COLO668 (cell line): ENCODE measurements around the gene MANSC1.
A peak's percentile ranks its signal among the peaks of the same experiment; 100 is the strongest.

Experiments used
- DNase-seq: peaks from one replicate; lab custom pipeline; 2025; ENCODE audit not compliant: unreplicated experiment; lab: John Stamatoyannopoulos, UW

MANSC1 gene

DNA sequence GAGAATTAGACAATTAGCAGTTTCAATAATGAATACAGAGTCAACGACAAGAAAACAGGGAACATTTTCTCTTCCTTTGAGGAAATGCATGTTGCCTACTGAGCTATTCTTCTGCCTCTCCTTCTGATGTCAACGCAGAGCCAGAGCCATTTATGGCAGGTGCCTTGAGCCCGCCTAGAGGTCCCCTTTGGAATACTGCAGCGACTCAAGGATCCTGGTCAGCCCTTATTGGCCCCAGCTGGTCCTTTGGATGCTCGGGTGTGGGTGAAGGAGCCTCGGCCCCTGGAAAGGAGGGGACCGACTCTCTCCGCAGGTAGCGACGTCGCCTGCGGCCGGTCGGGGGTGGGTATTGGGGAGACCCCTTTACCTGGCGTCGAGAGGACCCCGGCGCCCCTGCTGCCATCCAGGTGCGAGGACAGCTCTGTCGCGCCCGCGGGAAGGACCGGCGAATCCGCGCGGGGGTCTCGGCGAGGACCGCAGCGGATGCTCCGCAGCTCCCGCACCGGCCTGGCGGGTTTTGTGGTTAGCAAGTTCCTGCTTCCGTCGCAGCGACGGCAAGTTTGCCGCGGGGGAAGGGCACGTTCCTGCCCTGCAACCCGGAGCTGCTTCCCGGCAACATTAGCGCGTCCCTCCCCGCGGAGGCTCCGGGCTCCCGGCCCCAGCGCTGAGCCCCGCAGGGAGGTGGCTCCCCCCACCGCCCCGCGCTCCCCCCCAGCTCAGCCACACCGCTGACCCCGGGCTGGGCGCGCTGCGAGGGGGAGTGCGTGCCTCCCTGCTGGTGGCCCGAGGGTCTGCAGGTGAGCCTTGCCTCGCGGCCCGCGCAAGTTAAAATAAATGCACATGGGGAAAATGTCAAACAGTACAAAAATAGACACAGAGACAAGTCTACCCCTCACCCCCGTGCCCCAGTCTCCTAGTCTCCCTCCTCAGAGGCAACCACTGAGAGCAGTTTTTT is at the start of gene MANSC1:
MANSC1 (minus strand) TSS at position 532 of the 955 bp plus-strand sequence. CDS start 6,928 bp downstream, outside the sequence.
- DNase-seq, result peak; percentile 70

DNA sequence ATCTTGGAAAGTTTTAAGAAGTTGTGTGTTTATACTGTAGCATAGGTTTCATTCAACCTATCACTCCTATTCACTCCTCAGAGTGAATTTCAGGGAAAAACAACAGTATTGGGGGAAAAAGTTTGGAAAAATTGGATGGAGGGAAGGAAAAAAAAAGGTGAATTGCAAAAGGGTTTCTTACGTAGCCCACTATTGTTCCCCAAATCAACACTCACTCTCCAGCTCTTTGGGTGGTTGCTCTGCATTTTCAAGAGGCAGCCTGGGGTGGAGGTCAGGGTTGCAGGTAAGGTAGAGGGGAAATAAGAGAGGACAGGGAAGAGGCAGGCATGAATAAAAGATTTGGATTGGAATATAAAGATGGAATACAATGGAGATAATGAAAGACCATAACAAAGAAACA is 49.1 kb upstream of the MANSC1 start:
- DNase-seq, result no peak

DNA sequence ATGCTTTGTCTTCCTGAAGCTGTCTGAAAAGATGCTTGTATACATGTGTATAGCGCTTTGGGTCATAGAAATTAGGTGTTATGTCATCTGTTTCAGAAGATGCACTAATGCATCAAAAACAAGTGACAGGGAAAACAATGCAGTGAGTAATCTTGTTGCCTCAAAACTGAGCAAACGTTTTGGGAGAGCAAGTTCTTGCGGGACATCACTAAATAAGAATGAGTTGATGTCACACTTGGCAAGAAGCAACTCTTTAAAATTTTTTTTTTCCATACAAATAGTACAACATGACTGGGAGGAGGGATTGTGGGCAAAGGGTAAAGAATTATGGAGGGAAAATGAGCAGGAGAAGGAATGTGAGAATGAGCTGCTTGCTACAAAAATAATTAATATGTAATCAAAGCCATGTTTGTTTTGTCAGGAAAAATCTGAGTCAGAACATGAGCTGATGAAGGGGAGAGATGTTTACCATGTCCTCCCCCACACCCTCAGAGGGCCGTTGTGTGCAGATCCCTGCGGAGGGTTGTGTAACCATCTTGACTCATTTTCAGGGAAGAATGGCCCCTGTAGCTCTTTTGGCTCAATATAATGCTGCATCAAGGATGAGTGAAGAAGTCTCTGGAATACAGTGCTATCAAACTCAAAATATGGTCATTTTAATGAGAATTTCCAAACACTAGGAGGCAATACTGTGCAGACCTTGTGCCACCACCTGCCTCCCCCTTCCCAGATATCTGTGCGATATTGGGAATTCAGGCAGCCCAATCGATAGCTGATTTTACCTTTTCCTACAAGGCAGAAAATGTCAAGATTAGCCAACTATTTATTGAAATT is 48.2 kb upstream of the MANSC1 start:
- DNase-seq, result no peak

DNA sequence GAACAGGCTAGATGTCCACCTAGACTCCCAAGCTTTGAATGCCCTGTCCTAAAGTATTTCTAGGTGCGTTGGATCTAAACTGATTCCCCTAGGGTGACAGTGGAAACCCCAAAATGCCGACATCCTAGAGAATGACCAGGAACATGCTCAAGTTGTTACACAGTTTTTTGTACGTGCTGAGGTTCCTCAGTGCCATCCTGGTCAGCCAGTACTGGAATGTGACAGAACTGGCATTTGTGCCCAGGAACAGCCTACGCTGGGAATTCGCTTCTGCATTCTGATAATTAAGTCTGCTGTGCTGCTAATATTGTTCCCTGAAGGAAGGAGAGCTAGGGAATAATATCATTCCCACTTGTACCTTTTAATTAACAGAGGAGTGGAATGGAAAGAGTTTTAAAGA is 47.1 kb upstream of the MANSC1 start:
- no peak for DNase-seq

DNA sequence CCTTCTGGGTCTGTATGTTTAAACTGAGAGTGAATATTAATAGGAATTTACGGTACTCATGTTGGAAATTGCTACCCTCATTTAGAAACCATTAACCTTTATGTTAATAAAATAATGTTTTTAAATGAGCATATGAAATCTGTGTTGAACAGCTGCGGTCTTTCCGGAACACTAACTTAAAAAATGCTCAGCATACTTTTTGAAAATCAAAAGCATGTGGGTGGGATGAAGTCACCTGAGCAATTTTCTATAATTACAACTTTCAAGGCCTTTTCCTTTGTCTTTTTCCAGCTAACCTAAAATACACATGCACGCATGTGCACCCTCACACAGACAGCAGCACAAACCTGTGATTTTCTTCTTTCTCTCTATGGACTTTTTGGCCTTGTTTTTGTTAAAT is 46.7 kb upstream of the MANSC1 start:
- DNase-seq, result no peak

DNA sequence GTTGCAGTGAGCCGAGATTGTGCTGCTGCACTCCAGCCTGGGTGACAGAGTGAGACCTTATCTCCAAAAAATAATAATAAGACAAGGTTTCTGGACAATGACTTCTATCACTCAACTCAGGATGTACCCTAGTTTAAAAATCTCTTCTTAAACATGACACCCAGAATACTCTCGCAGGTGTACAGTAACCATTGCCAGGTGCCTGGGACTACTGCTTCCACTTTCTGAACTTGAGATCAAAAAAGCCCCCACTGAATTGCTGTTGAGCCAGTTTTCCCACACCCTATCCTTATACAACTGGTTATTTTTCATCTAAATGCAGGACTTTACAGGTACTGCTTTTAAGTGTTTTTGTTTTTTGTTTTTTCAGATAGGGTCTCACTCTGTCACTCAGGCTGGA is 43.1 kb upstream of the MANSC1 start:
- no peak for DNase-seq

DNA sequence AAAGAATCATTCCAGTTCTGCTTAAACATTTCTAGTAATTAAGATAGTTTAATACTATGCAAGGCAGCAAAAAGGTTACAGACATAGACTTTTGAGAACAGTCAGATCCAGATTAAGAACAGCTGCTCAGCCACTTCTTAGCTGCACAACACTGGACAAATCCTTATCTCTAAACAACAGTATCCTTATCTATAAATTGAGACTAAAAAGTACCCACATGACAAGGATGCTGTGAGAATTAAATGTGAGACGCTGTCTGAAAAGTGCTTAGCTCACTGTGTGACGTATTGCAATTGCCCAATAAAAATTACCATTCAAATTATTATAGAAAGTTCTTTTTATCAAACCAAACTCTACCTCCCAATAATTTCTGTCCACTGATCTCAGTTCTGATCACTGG is 42.4 kb upstream of the MANSC1 start:
- no peak for DNase-seq

DNA sequence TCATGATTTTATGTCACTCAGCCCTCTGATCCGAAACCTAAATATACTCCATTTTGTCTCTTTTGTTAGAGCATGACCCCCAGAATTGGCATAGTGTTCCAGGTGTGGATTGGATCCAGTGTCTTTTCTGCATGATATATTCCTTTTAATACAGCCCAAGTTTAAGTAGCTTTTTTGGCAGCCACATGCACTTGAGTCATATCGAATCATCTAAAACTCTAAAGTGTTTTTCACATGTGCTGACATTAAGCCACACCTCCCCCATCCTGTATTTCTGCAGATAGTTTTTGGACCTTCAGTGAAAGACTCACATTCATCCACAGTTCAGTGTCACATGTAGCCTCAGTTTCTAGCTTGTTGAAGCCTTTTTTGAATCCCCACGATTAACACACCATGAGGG is 37.5 kb upstream of the MANSC1 start:
- no peak for DNase-seq

DNA sequence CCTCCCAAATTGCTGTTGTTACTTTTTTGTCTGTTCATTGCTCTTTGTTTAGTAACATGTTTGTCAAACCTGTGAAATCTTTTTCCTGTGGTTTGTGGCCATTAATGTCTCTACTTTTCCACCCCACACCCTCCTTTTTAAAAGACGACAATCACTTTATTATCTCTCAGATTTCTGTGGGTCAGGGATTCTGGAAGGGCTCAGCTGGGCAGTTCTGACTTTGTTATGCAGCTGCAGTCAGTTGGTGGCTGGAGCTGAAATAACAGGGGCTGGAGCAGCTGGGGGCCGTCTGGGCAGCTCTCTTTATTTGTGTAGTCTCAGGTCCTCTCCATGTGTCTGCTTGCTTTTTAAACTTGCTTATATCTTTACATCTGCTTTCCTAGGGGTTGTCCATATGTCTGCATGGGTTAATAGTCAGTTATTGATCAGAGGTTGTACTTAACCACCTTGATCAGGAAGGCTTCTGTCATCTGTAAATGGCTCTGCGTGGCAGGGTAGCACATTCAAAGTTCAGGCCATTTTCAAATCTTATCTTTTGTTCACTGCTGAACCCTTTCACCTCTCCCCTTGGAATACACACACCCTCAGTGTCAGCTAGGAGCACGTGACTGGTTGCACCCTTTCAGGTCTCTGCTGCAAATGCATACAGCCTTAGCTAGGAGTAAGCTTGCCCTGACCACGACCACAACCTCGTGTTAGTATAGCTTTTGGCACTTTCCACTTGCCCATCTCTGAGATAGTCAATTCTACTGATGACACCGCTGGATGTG is 34.7 kb upstream of the MANSC1 start:
- DNase-seq, result no peak

DNA sequence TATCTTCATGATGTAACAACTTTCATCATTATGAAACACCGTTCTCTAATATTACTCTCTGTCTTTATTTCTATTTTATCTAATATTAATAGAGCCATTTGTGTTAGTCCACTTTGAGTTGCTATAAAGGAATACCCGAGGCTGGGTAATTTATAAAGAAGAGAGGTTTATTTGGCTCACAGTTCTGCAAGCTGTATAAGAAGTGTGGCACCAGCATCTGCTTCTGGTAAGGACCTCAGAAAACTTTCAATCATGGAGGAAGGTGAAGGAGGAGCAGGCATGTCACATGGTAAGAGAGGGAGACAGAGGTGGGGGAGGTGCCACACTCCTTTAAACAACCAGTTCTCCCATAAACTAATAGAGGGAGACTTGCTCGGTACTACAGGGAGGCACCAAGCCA is 31.9 kb upstream of the MANSC1 start:
- no peak for DNase-seq

DNA sequence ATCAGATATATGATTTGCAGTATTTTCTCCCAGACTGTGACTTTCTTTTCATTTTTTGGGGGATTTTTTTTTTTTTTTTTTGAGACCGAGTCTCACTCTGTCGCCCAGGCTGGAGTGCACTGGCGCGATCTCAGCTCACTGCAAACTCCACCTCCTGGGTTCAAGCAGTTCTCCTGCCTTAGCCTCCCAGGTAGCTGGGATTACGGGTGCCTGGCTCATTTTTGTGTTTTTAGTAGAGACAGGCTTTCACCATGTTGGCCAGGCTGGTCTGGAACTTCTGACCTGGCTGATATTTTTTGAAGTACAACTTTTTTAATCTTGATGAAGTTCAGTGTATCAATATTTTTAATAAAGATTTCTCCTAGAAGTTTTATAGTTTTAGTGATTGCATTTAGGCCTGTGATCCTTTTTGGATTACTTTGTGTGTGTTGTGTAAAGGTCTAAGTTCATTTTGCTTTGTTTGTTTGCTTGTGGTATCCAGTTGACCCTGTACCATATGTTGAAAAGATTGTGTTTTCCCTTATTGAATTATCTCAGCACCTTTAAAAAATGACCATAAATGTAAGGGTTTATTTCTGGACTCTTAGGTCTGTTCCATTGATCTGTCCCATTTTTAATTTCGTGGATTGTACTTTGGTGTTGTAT is 31.0 kb upstream of the MANSC1 start:
- DNase-seq, result no peak

DNA sequence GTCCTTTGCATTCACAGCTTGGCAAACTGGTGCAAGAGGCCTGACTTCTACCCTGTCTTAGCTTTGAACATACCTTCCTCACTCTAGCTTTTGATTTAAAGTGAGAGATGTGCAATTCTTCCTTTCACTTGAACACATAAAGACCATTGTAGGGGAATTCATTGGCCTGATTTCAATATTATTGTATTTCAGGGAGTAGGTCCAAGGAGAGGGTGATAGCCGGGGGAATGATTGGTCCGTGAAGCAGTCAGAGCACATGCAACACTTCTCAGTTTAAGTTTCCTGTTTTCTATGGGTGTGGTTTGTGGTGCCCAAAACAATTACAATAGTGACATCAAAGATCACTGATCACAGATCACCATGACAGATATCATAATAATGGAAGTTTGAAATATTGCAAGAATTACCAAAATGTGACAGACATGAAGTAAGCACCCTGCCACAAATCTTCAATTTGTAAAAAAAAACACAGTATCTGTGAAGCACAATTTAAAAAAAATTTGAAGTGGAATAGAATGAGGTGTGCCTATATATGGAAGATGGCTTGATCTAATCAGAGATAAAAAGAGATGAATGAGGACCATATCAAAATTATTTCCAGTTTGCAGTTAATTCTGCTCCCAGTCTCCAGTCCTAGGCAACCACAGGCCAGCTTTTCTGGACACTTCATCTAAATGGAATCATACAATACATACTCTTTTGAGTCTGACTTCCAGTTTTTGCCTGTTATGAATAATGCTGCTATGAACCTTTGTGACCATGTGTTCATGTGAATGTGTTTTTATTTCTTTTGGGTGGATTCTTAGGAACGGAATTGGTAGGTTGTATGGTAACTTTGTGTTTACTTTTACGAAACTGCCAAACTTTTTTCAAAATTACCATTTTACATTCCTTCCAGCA is 30.0 kb upstream of the MANSC1 start:
- DNase-seq, result no peak

DNA sequence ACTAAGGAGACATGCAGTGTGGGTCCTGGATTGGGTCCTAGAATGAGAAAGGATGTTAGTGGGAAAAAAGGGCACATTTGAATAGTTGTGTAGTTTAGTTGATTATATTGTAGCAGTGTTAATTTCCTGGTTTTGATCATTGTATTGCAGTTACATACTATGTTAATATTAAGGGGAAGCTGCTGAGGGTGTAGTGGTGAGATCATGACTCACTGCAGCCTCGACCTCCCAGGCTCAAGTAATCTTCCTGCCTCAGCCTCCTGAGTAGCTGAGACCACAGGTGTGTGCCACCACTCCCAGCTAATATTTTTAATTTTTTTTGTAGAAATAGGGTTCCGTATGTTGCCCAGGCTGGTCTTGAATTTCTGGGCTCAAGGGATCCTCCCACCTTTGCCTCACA is 28.6 kb upstream of the MANSC1 start:
- no peak for DNase-seq

DNA sequence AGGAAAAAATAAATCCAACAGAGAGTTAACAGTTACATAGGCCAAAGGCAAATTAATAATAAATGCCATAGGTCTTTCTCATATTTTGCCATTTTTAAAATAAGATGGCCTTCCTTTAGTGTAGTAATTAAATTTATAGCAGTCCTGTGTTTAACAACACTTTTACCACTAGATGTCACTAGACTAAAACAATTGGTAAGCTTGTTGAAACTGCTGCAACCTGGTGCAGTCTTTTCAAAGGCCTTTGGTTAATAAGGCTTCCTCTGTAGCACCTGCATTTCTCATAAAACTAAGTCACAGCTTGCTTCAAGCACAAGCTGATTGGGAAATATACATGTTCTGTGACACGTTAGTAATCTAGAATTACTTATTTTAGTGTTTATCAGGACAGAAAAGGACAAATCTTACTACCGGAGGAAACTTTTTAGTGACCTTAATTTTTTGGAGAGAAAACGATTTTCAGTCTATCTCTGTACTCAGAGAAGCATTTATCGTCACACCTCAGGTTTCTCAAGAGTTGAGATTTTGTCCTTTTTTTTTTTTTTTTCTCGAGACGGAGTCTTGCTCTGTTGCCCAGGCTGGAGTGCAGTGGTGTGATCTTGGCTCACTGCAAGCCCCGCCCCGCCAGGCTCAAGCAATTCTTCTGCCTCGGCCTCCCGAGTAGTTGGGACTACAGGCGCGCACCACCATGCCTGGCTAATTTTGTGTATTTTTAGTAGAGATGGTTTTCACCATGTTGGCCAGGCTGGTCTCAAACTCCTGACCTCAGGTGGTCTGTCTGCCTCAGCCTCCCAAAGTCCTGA is 26.8 kb upstream of the MANSC1 start:
- peak; percentile 12 for DNase-seq

DNA sequence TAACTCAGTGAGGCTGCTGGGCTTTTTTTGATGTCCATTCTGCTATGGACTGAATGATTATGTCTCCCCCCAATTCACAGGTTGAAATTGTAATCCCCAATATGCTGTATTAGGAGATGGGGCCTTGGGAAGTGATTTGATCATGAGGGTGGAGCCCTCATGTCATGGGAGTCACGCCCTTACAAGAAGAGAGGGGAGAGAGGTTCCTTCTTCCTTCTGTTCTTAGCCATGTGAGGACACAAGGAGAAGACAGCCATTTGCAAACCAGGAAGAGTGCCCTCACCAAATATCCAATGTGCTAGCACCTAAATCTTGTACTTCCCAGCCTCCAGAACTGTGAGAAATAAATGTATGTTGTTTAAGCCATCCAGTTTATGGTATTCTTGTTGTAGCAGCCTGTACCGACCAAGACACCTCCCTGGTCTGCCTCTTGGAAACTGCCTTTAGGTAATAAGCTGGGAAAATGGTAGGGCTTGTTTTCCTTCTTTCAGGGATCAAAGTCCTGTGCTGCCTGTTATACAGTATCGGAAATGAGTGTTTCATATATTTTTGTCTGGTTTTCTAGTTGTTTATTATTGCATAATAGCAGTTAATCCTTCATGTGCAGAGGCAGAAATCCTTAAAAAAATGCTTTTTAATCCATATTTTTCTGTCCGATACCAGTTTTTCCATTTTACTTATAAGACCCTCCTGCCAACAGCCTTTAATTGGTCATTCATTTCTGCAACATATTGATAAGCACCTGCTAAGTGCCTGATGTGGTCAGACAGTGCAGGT is 23.1 kb upstream of the MANSC1 start:
- DNase-seq, result no peak

DNA sequence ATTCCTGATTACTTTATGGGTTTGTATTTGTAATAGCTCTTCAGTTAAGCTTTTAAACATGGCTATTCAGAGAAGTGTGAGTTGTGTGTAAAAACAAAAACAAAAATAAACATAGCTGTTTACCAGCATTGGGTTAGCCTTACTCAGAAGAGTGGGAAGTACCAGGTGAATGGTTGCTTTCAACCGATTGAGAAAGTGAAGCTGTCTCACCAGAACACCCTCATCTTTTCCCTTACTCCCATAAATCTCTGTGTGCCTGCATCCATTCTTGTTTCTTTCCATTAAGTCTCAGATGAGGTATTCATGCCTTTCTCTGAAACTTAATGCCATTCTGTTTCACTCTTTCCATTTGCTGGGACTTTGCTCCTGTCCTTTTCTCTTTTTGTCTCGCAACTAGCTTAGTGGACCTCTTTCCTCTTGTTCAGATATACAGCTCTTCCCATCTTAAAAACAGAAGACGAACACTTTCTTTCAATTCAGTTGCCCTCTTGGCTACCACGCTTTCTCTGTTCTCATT is 17.5 kb upstream of the MANSC1 start:
- DNase-seq, result no peak

DNA sequence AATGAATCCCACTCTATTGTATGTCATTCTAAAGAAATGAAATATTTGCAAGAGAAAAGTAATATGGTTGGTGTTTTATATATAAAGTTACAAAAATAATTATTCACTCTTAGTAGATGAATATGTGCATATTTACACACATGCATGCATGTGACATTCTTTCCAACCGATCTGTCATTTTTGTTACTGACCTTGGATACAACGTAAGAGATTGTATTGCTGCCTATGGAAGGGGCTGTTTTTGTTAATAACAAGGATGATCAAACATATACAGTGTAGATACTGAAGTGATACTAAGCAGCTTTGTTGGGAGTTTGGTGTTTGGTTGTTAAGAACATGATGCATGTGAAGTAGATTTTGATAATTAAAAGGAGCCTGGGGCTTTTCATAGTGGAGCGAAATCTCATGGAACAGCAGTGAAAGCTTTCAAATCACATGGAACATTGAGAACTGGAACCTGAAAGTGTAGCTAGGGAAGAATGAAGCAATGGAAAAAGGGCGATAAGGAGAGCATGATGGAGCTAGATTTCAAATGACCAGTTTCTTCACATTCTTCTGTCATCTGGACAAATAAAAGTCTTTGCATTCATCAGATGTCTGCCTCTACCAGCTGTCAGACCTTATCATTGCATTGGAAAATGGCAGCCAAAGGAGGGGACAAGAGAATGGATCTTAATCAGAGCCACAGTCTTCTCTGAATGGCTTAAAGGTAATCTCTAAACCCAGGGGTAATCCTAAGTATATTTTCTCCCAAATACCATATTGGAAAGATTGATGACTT is 16.8 kb upstream of the MANSC1 start:
- no peak for DNase-seq
